Stimulated activated naive CD4-positive, alpha-beta T cell (primary cell): Measurements from ENCODE around the gene OSBP.
"Not testable (repeated sequence)": the region's sequence is repeated elsewhere in the genome, so short reads cannot be mapped to it uniquely, and the experiment has no call there.

ENCODE experiments used
- DNase-seq, 6 experiments: peaks; one replicate each; lab custom pipeline; 2025; lab: John Stamatoyannopoulos, UW

OSBP gene

DNA sequence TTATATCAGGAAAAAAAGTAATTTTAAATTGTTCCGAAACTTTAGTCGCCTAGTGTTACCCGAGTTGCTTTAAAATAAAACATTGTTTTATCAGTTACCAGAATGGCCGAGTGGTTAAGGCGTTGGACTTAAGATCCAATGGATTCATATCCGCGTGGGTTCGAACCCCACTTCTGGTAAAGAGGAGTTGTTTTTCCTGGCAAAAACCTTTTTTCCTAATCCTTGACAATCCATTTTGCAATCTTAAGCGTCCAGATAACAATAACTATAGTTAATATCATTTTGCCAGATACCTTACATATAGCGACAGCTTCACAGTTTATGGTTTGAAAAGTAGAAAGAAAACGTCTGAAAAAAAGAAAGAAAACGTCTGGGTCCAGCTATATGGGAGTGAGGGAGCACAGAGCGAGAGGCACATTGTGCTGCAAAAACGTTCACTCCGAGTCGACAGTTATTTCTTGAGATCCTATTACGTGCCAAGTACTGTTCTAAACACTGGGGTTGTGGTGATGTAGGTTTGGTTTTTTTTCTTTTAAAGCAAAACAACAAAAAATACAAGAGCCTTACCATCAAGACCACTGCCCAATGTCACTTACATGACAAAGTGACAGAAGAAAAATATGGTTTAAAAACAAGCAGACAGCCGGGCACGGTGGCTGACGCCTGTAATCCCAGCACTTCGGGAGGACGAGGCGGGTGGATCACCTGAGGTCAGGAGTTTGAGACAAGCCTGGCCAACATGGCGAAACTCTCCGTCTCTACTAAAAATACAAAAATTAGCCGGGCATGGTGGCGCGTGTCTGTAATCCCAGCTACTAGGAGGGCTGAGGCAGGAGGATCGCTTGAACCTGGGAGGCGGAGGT, 63.7 kb downstream of the OSBP start:
- DNase-seq, result peak in 1 of 6 experiments; percentile 20

DNA sequence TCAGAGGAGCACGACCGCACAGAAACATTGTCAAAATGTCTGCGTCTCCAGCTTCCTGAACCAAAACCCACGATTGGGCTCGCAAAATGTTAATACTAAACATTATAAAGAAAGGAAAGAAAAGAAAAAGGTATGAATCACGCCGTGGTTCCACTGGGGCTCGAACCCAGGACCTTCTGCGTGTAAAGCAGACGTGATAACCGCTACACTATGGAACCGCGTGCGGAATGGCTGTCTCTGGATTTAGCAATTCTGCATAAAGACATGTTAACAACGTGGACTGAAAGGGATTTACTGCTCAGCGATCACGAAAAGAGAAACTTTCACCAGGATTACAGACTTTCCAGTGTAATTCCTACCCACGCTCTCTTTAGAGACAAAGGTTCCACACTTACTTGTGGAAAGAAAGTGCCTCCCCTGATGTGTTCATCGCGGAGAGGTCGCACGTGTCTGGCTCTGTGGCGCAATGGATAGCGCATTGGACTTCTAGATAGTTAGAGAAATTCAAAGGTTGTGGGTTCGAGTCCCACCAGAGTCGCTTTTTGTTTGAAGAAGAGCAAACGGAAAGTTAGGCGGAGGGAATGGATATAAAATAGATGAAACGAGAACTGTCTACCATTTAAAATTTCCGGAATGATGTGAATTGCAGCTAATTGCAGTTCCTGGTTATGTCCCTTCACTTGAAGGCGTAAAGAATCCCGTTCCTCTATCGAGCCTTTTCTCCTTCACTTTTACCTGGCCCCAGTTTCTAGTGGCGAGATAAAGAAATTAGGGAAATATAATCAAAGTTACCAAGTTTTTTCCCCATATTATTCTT, 64.5 kb downstream of the OSBP start:
- DNase-seq, result peak; percentile 74 to 95 (median 82)

DNA sequence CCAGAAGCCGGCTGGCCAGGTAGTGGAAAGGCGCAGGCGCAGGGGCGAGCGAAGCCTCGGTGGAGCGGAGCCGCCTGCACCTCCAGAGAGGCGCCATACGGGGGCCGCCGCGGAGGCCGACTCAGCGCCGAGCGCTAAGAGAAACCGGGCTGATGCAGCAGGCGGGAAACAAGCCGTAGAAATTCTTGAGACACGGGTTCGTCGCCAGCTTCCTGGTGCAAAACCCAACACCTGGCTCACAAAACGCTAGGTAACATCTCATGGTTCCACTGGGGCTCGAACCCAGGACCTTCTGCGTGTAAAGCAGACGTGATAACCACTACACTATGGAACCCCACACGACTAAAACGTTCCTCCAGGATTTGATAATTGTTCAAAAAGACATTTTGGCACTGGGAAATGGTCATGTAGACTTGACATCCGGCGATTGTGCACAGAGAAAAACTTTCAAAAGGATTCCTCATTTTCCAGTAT, 65.2 kb downstream of the OSBP start:
- DNase-seq, result peak; percentile 80 to 95 (median 86)

DNA sequence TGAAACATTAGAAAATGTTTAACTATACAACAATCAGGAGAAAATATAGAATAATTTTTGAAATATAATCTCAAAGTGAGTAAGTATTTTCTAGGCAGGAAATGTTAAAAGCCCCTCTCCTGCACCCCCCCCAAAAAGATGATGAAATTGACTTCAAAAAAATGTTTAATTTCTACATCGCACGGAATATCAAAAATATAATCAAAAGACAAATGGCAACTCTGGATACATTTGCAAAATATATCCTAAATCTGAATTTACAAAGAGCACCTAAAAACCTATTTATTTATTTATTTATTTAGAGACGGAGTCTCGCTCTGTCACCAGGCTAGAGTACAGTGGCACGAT, 67.3 kb downstream of the OSBP start:
- no peak for DNase-seq

DNA sequence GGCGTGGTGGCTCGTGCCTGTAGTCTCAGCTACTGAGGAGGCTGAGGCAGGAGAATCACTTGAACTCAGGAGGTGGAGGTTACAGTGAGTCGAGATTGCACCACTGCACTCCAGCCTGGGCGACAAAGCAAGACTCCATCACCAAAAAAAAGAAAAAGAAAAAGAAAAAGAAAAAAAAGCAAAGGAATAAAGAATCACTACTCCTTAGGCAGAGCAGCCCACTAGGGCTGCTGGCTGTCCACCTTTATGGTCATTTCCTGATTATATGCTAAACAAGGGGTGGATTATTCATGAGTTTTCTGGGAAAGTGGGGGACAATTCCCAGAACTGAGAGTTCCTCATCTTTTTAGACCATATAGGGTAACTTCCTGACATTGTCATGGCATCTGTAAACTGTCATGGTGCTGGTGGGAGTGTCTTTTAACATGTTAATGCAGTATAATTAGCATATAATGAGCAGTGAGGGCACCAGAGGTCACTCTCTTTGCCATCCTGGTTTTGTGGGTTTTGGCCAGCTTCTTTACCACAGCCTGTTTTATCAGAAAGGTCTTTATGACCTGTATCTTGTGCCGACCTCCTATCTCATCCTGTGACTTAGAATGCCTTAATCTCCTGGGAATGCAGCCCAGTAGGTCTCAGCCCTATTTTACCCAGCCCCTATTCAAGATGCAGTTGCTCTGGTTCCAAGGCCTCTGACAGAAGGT, 67.8 kb downstream of the OSBP start:
- not testable (repeated sequence) for DNase-seq

DNA sequence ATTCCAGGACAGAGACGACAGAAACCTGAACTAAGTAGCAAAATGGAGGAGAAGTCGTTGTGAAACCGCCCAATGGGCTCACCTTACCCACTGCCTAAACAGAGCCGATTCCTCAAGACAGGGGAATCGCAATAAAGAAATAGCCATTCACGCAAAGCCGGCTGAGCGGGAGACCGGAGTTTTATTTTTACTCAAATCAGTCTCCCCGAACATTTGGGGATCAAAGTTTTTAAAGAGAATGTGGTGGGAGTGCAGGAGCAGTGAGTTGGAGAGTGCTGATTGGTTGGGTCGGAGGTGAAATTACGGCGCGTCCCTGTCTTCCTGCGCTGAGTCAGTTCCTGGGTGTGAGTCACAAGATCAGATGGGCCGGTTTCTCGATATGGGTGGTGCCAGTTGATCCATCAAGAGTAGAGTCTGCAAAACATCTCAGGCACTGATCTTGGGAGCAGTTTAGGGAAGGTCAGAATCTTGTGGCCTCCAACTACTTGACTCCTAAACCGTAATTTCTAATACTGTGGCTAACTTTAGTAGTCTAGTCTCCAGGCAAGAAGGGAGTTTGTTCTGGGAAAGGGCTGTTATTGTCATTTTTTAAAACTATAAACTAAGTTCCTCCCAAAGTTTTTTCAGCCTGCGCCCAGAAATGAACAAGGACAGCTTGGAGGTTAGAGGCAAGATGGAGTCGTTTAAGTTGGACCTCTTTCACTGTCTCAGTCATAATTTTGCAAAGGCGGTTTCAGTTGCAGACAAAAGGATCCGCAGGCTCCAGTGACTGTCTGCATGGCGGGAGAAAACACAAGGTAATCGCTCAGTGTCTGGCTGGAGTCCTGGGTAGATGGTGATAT, 70.2 kb downstream of the OSBP start:
- DNase-seq, result no peak

DNA sequence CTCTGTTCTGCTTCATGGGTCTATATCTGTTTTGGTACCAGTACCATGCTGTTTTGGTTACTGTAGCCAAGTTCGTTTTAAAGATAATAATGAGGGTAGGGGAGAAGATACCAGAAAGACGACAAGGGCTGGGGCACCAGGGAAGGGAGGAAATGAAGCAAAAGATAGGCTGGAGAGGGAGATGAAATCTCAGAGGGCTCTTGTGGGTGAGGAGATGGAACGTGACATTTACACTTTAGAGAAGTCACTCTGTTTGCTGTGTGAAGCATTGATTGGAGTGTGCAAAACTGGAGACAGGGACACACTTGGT, 70.8 kb downstream of the OSBP start:
- DNase-seq, result no peak

DNA sequence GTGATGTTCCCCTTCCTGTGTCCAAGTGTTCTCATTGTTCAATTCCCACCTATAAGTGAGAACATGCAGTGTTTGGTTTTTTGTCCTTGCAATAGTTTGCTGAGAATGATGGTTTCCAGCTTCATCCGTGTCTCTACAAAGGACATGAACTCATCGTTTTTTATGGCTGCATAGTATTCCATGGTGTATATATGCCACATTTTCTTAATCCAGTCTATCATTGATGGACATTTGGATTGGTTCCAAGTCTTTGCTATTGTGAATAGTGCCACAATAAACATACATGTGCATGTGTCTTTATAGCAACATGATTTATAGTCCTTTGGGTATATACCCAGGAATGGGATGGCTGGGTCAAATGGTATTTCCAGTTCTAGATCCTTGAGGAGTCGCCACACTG, 71.9 kb downstream of the OSBP start:
- DNase-seq, result not testable (repeated sequence)

DNA sequence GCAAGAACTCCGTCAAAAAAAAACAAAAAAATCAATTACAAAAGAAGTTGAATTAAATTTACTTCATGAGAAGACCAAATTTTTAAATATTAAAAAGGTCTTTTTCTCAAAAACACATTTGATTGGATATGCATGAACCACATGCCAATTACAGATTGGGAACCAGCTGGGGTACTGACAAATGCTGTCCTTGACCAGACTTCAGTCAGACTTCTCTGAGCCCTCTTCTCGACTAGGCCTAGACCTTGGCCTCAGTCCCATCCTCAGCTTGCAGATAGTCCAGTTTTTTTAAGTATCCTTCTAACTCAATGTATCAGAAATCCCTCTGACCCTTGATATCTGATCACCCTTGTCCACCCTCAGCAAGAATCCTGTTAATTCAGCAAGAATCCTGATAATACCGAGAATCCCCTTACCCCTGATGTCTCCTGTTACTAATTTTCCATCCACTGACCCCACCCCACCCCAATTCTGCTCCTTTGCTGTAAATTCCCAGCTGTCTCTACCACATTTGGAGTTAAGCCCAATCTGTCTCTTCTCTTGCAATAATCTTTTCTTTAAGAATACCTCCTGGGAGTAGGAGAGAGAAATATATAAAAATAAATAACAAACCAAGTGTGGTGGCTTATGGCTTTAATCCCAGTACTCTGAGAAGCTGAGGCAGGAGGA, 73.3 kb downstream of the OSBP start:
- DNase-seq, result no peak

DNA sequence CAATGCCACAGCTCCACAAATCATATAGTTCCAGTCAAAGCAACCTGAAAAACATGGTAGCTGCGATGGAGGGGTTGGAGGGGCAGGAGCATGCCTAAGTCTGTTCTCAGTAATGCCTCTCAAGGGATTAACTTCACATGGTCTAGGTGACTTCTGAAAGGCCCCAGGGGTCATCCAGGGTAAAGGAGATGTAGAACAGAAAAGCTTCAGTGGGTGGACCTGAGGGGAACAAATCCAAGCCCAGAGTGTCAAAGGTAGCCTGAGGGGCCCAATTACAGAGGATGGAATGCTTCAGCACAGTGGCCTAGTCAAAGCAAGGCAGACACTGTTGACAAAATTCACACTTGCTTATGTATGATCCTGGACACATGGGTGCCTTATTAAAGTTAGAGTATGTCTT, 80.9 kb downstream of the OSBP start:
- DNase-seq, result no peak

DNA sequence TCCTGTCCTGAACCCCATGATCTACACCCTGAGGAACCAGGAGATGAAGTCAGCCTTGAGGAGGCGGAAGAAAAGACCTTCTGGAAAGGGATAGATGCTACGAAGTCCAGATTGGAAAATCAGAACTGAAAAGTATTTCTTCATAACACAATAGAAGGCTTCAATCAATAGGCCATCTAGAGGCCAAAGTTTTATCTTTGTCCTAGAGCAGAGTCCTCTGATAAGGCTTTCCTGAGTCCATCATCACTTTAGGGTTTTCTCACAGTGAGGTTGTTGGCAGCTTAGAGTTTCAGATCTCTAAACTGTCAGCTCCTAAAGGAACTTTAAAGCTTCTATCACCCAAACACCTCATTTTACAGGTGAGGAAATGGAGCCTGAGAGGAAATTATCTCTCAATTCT, 83.0 kb downstream of the OSBP start:
- no peak for DNase-seq

DNA sequence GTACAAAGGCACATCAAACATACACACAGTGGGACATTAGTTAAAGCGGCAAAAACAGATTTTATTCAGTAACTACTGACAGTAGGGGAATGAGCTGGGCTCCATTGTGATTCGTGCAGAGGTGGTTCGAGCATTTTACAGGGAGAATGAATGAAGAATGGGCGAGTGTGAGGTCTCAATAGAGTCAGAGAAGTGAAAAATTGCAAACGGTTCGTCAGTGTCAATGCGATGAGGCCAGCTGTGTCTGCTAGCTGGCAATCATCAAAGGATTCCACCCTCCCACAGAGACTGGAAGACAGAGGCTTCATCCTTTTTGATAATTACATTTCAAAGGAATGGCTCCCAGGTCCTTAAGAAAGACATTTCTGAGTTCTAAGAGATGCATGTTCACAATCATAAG, 86.9 kb downstream of the OSBP start:
- DNase-seq, result no peak
